ENCODE measurements around the gene MYL10.

GRCh38 chr7:101575721-101576120 lies 53.4 kb downstream of the MYL10 start:
- TF ChIP-seq, protein P1, sequence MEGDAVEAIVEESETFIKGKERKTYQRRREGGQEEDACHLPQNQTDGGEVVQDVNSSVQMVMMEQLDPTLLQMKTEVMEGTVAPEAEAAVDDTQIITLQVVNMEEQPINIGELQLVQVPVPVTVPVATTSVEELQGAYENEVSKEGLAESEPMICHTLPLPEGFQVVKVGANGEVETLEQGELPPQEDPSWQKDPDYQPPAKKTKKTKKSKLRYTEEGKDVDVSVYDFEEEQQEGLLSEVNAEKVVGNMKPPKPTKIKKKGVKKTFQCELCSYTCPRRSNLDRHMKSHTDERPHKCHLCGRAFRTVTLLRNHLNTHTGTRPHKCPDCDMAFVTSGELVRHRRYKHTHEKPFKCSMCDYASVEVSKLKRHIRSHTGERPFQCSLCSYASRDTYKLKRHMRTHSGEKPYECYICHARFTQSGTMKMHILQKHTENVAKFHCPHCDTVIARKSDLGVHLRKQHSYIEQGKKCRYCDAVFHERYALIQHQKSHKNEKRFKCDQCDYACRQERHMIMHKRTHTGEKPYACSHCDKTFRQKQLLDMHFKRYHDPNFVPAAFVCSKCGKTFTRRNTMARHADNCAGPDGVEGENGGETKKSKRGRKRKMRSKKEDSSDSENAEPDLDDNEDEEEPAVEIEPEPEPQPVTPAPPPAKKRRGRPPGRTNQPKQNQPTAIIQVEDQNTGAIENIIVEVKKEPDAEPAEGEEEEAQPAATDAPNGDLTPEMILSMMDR (IDR thresholded peaks at IDR 0.05) = no peak
- TF ChIP-seq POLR2AphosphoS5 (IDR thresholded peaks at IDR 0.05) = no peak
